AG08396 (cell line): ENCODE measurements around the gene SMIM9.
A peak's percentile ranks its signal among the peaks of the same experiment; 100 is the strongest.

ENCODE experiments used
- DNase-seq: peaks from one replicate; pipeline ENCODE4 v3.0.0; 2012; ENCODE audit warnings: low spot score, mixed read lengths

The SMIM9 gene

DNA sequence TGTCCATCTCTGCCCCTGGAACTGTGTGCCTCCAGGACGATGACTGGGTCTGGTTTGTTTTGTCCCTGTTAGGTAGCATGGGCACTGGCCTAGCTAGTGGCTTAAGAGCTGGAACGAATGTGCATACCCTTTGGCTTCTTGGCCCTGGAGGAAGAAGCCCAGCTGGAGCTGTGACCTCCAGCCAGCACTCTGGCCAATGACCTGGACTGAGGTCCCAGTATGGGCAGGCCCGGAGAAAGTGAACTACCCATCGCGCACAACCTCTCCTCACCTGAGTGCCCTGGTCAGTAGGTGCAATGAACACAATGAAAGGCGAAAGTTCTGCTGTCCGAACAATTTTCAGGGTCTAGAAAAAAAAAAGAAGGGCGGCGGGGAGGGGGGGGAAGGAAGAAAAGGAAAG is 53.5 kb downstream of the SMIM9 start:
- no peak for DNase-seq

DNA sequence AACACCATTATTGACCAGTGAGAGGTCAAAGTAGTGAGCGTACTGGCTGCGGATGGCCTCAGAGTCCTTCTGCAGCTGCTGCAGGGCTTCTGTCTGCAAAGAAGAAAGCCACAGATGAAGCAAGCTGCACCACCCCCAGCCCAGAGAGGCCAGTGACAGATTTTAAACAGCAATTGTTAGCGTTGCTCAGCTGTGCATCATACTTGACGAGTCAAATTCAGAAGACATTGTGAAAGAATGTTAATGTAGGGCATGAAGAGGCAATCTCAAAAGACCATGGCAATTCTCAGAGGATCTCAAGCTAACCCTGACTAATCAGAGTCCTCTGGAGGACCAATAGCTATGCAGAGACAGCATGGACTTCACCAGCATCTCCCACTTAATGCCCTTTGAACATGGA is 55.2 kb downstream of the SMIM9 start:
- DNase-seq = peak; percentile 60

DNA sequence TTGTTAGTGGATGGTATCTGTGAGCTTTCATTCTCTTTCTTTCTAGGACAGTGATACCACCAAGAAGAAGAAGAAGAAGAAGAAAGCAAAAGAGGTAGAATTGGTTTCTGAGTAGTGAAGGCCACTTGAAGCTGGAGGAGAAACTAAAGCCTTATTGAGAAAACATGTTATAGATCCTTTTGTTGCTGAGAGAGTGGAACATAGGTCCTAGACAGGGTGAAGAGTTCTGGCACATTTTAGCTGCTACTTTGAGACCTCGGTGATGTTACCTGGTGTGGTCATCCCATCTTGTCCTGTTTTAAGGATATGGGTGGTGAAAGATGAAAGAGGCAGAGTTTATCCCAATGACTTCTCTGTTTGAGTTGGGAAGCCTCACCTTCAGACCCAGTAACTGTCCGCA is 57.7 kb downstream of the SMIM9 start:
- no peak for DNase-seq

DNA sequence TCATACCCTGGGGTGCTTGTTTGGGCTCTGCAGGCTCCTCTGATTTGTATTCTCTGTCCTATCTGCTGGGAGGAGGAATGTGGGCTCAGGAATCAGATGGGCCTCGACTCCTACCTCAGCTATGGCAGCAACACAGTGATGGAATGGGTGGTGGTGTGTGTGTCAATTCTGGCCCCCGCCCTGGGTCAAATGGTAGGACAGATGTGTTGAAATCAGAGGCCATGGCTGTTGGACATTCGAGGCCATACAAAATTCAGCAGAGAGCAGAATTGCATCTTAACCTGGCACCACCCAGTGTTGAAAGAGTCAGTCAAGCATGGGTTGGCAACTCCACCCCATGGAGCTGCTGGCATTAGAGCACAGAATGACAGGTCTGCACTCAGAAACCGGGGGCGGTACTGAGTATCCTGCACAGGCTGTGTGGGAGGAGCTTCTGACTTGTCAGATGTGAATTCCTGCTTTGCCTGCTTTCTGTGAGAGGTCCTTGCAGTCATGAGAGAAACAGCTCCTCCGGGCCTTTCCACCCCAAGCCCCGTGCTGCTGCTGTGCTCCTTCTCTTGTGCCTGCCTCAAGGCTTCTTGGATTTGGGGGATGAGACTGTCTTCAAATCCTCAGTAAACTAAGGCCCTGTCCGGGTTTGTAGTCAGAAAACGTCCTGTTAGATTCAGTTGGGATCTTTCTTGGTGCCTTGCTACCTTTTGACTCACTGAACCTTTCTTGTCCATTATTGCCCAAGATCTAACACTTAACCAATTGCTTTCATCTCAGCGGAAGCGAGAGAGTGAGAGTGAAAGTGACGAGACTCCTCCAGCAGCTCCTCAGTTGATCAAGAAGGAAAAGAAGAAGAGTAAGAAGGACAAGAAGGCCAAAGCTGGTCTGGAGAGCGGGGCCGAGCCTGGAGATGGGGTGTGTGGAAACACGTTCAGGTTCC is 58.8 kb downstream of the SMIM9 start:
- DNase-seq = peak; percentile 42

DNA sequence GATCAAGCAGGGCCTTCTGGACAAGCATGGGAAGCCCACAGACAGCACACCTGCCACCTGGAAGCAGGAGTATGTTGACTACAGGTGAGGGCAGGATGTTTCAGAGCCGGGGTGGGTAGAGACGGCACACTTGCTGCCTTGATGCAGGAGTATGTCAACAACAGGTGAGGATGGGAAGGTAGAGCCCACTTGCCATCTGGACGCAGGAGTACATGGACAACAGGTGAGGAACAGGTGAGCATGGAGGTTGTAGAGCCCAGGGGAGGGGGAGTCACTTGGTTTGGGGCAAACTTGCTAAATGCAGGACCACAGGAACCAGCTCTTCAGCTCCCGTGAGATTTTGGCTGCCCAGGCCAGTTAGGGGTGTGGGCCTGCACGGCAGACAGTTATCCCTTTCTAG is 59.8 kb downstream of the SMIM9 start:
- DNase-seq = no peak
